SK-N-SH (cell line): ENCODE data around the gene MYLIP.

ENCODE experiments used
- CTCF ChIP-seq: fragments of 200-600 bp; sonication (generic); IDR thresholded peaks from 2 replicates; pipeline ENCODE4 v1.6.1; 2017; ENCODE audit warnings: antibody characterized with exemption, mild to moderate bottlenecking, moderate library complexity
- EP300 ChIP-seq, 2 experiments: IDR thresholded peaks; 2 replicates each; pipeline versions ENCODE4 v1.4.0 to v1.6.1; 2012; ENCODE audit warnings: borderline replicate concordance in 1 of 2, low read depth in 1 of 2, low read length in 1 of 2
- EZH2phosphoT487 ChIP-seq: fragments of 200-600 bp; sonication (generic); IDR thresholded peaks from 2 replicates; pipeline ENCODE4 v1.6.1; 2017; ENCODE audit warnings: low read depth, mixed run types, mild to moderate bottlenecking, antibody characterized with exemption, moderate library complexity, borderline replicate concordance
- PBX3 ChIP-seq: IDR thresholded peaks from 2 replicates; pipeline ENCODE4; 2012
- POLR2AphosphoS5 ChIP-seq: IDR thresholded peaks from 2 replicates; pipeline ENCODE4 v1.6.1; 2012; ENCODE audit warnings: low read depth, low read length
- RAD21 ChIP-seq: IDR thresholded peaks from 2 replicates; pipeline ENCODE4 v1.6.1; 2012; ENCODE audit warnings: mild to moderate bottlenecking, low read length
- SIN3A ChIP-seq: IDR thresholded peaks from 2 replicates; pipeline ENCODE4 v1.6.1; 2012; ENCODE audit warnings: low read depth, mild to moderate bottlenecking, low read length, moderate library complexity, borderline replicate concordance
- YY1 ChIP-seq: IDR thresholded peaks from 2 replicates; pipeline ENCODE4 v1.4.0; 2012; ENCODE audit warnings: low read depth, mild to moderate bottlenecking
- TF ChIP-seq, protein P1 (sequence below): IDR thresholded peaks from 2 replicates; pipeline ENCODE4 v1.6.1; 2012; ENCODE audit warnings: mild to moderate bottlenecking, low read depth, low read length, moderate library complexity

- TF ChIP-seq CTCF (no peak), EP300 (IDR thresholded peaks at IDR 0.05; ENCODE audit: borderline replicate concordance in 1 of 2, low read depth in 1 of 2, low read length in 1 of 2) (no peak), YY1 (no peak), PBX3 (no peak), POLR2AphosphoS5 (no peak), EZH2phosphoT487 (no peak), SIN3A (no peak), RAD21 (no peak)
- TF ChIP-seq, protein P1, sequence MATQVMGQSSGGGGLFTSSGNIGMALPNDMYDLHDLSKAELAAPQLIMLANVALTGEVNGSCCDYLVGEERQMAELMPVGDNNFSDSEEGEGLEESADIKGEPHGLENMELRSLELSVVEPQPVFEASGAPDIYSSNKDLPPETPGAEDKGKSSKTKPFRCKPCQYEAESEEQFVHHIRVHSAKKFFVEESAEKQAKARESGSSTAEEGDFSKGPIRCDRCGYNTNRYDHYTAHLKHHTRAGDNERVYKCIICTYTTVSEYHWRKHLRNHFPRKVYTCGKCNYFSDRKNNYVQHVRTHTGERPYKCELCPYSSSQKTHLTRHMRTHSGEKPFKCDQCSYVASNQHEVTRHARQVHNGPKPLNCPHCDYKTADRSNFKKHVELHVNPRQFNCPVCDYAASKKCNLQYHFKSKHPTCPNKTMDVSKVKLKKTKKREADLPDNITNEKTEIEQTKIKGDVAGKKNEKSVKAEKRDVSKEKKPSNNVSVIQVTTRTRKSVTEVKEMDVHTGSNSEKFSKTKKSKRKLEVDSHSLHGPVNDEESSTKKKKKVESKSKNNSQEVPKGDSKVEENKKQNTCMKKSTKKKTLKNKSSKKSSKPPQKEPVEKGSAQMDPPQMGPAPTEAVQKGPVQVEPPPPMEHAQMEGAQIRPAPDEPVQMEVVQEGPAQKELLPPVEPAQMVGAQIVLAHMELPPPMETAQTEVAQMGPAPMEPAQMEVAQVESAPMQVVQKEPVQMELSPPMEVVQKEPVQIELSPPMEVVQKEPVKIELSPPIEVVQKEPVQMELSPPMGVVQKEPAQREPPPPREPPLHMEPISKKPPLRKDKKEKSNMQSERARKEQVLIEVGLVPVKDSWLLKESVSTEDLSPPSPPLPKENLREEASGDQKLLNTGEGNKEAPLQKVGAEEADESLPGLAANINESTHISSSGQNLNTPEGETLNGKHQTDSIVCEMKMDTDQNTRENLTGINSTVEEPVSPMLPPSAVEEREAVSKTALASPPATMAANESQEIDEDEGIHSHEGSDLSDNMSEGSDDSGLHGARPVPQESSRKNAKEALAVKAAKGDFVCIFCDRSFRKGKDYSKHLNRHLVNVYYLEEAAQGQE, result no peak
Measured at GRCh38 chr6:16109659-16110305, 19.1 kb upstream of the MYLIP start.
